Smooth muscle cell of the brain vasculature (primary cell): ENCODE data around the gene TAAR9.
A peak's percentile ranks its signal among the peaks of the same experiment; 100 is the strongest.
"Not testable (repeated sequence)": the region's sequence is repeated elsewhere in the genome, so short reads cannot be mapped to it uniquely, and the experiment has no call there.

Experiments
- DNase-seq: peaks from one replicate; pipeline ENCODE4 v3.0.0-alpha.2; 2012; ENCODE audit warnings: low read depth, low spot score

TAAR9 gene

GRCh38 chr6:132513831-132514545, 24.1 kb upstream of the TAAR9 start:
- no peak for DNase-seq

GRCh38 chr6:132515386-132515785, 22.7 kb upstream of the TAAR9 start:
- DNase-seq = no peak

- no peak for DNase-seq
These were observed 17.1 kb upstream of the TAAR9 start for GRCh38 chr6:132520953-132521352.

- DNase-seq = no peak
These were observed 13.4 kb upstream of the TAAR9 start for GRCh38 chr6:132524646-132525045.

GRCh38 chr6:132525866-132526265, 12.2 kb upstream of the TAAR9 start:
- no peak for DNase-seq

- no peak for DNase-seq
These were observed 11.6 kb upstream of the TAAR9 start for GRCh38 chr6:132526461-132526860.

GRCh38 chr6:132527791-132528190, 10.3 kb upstream of the TAAR9 start:
- no peak for DNase-seq

- DNase-seq = peak; percentile 37
These were observed 7.6 kb upstream of the TAAR9 start for GRCh38 chr6:132530293-132530974.

- DNase-seq = not testable (repeated sequence)
These were observed 3.5 kb upstream of the TAAR9 start for GRCh38 chr6:132534546-132534945.

- no peak for DNase-seq
These were observed 932 bp upstream of the TAAR9 start for GRCh38 chr6:132537145-132537544.

GRCh38 chr6:132544826-132545225, 6.7 kb downstream of the TAAR9 start:
- DNase-seq = no peak

- DNase-seq = no peak
These were observed 10.8 kb downstream of the TAAR9 start for GRCh38 chr6:132548746-132549463.

GRCh38 chr6:132551214-132551613, 13.1 kb downstream of the TAAR9 start:
- no peak for DNase-seq

GRCh38 chr6:132552372-132552771, 14.3 kb downstream of the TAAR9 start, which contains the start of gene TAAR8:
Gene TAAR8, plus strand, starts transcription at chr6:132552672. Its CDS starts 21 bp downstream, at chr6:132552693.
- no peak for DNase-seq

- not testable (repeated sequence) for DNase-seq
These were observed 22.0 kb downstream of the TAAR9 start for GRCh38 chr6:132560087-132560486.

- DNase-seq = no peak
These were observed 28.3 kb downstream of the TAAR9 start for GRCh38 chr6:132566404-132566803.

GRCh38 chr6:132567566-132567965, 29.5 kb downstream of the TAAR9 start:
- no peak for DNase-seq

GRCh38 chr6:132568611-132569010, 30.5 kb downstream of the TAAR9 start:
- DNase-seq = no peak

GRCh38 chr6:132569170-132569569, 31.1 kb downstream of the TAAR9 start:
- no peak for DNase-seq

GRCh38 chr6:132570221-132570777, 32.2 kb downstream of the TAAR9 start, which contains the start of gene TAAR6:
Gene TAAR6, plus strand, starts transcription at chr6:132570322. Its CDS starts 0 bp downstream, at chr6:132570322.
- no peak for DNase-seq

- DNase-seq = no peak
These were observed 33.7 kb downstream of the TAAR9 start for GRCh38 chr6:132571774-132572173.

- DNase-seq = no peak
These were observed 46.6 kb downstream of the TAAR9 start for GRCh38 chr6:132584698-132585097.
